AG04449 (cell line): ENCODE data around the gene HPSE2.
A peak's percentile ranks its signal among the peaks of the same experiment; 100 is the strongest.
"Not testable (repeated sequence)": the region's sequence is repeated elsewhere in the genome, so short reads cannot be mapped to it uniquely, and the experiment has no call there.

ENCODE experiments used
- CTCF ChIA-PET: fragments of 350-600 bp; formaldehyde crosslinking; extraction: SDS; loops from one replicate; lab custom pipeline; 2021; ENCODE audit warnings: antibody characterized with exemption; lab: Yijun Ruan, JAX
- POLR2A ChIA-PET: fragments of 400-600, 350-600 bp; formaldehyde crosslinking; extraction: SDS; loops from one replicate; lab custom pipeline; 2020; ENCODE audit warnings: antibody characterized with exemption, inconsistent platforms; lab: Yijun Ruan, JAX
- DNase-seq: peaks from one replicate; pipeline ENCODE4 v3.0.0-alpha.2; 2010; ENCODE audit warnings: low read depth, low spot score
- H3K4me3 ChIP-seq: 2 replicates; pipeline ENCODE4 v1.5.1; 2011; ENCODE audit warnings: low read depth, mild to moderate bottlenecking, control low read depth, low read length
- CTCF ChIP-seq: IDR thresholded peaks from one replicate; pipeline ENCODE4 v1.5.1; 2011; ENCODE audit warnings: mild to moderate bottlenecking, moderate library complexity, low read length, control low read depth, inconsistent platforms; ENCODE audit not compliant: insufficient read depth; ENCODE audit errors: missing control alignments

Gene HPSE2

DNA sequence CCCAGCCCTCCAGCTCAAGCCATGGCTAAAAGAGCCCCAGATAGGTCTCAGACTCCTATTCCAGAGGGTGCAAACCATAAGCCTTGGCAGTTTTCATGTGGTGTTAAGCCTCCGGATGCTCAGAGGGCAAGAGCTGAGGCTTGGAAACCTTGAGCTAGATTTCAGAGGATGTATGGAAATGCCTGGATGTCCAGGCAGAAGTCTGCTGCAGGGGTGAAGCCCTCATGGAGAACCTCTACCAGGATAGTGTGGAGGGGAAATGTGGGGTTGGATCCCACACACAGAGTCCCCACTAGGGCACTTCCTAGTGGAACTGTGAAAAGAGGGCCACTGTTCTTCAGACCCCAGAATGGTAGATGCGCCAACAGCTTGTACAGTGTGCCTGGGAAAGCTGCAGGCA, 13.2 kb upstream of the HPSE2 start:
- CTCF ChIA-PET = interaction anchor here (0.8 to 1.1 kb wide), 2 partner anchors 780 to 782 kb away, joined by 4 to 6 read pairs; no protein-coding TSS in a partner anchor
- POLR2A ChIA-PET = no interaction called here
- no peak for DNase-seq
- no peak overlapping the region for H3K4me3 ChIP-seq
- TF ChIP-seq CTCF = no peak

- POLR2A ChIA-PET, H3K4me3 ChIP-seq, DNase-seq: not testable (repeated sequence)
- CTCF ChIA-PET = interaction anchor here (1.6 kb wide), 1 partner anchor 780 kb away, joined by 28 read pairs; no protein-coding TSS in a partner anchor
Observed at GRCh38 chr10:99247893-99248292, 12.2 kb upstream of the HPSE2 start.

DNA sequence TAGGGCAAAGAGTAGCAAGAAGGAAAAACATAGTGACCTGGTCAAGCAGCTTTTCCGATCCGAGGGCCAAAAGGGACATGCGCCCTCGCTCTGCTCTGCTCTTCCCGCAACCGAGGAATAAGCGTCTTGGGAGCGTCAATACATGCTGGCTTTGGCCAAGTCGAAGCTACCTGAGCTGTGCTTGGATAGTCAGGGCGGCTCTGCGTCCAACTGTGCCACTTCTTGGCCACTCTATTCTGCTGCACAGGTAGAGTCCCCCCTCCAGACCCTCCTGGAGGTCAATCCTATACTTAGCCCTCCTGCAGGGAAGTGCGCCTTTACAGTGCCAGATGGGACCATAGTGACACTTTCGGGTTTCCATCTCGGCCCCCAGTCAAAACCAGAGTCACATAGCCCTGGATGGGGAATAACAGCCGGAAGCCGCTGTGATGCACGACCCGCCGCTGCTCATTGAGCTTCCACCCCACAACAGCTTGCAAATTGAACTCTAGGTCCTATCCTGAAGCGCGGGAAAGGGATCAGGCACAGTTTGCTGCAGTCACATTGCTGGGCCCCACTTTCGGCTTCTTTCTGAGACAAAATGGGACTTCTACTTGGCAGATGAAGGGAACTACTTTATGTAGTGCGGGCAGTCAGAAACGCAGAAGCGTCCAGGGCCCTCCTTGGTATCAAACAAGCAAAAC, 1.1 kb upstream of the HPSE2 start:
- no peak overlapping the region for H3K4me3 ChIP-seq
- no peak for DNase-seq
- CTCF ChIA-PET = no interaction called here
- no peak for TF ChIP-seq CTCF
- POLR2A ChIA-PET = no interaction called here

GRCh38 chr10:99234791-99235657, 628 bp downstream of the HPSE2 start:
- no peak for DNase-seq
- CTCF ChIA-PET = interaction anchor here (1.1 to 1.7 kb wide), 3 partner anchors 10 to 13 kb away, joined by 4 to 5 read pairs (median 4); no protein-coding TSS in a partner anchor
- no peak for TF ChIP-seq CTCF
- POLR2A ChIA-PET = no interaction called here
- H3K4me3 ChIP-seq = no peak overlapping the region

- ChIA-PET CTCF (interaction anchor here (1.1 to 1.7 kb wide), 3 partner anchors 11 to 13 kb away, joined by 4 to 5 read pairs (median 4); no protein-coding TSS in a partner anchor), POLR2A (no interaction called here)
- peak overlapping the region; percentile 52 for H3K4me3 ChIP-seq
- DNase-seq = no peak
- TF ChIP-seq CTCF = no peak
Observed at GRCh38 chr10:99234041-99234790, 1.4 kb downstream of the HPSE2 start.

- no peak for DNase-seq
- ChIA-PET POLR2A (no interaction called here), CTCF (interaction anchor here (1.1 to 1.6 kb wide), 2 partner anchors 12 to 13 kb away, joined by 4 read pairs; no protein-coding TSS in a partner anchor)
- peak overlapping the region; percentile 52 for H3K4me3 ChIP-seq
- TF ChIP-seq CTCF = no peak
Observed at GRCh38 chr10:99233689-99234037, 2.0 kb downstream of the HPSE2 start.
